IMR-90 (cell line): ENCODE data around the gene AP1S2. TPM values are rescaled to one million over a fixed set of nuclear protein-coding genes. Genes with fewer than 3 reads are reported as not detected.

ENCODE experiments used
- ATAC-seq: fragments of 200-7000 bp; cut with Tn5 transposase; 2 replicates; pipeline ENCODE4 v1.9.1; 2020; ENCODE audit warnings: low read depth, mild to moderate bottlenecking, moderate library complexity
- BruUV-seq: library from RNA; stranded (reverse); fragments of 400-500 nt; replicated peaks from 2 replicates; lab custom pipeline; 2021; lab: Mats Ljungman, UMichigan
- CTCF ChIA-PET: fragments of 300-600 bp; formaldehyde crosslinking; extraction: SDS; loops from one replicate; lab custom pipeline; 2021; ENCODE audit warnings: antibody characterized with exemption; lab: Yijun Ruan, JAX
- POLR2A ChIA-PET: fragments of 300-600 bp; sonication (Branson Sonifier 250); formaldehyde crosslinking; loops from one replicate; lab custom pipeline; 2022; ENCODE audit warnings: antibody characterized with exemption; ENCODE audit not compliant: unreplicated experiment; lab: Charles Lee
- DNase-seq: peaks from one replicate; pipeline ENCODE4 v3.0.0; 2013
- H2AFZ ChIP-seq: replicated peaks from 2 replicates; pipeline ENCODE3; 2013; ENCODE audit warnings: low read length, mild to moderate bottlenecking; ENCODE audit not compliant: poor library complexity
- H2AK5ac ChIP-seq: 2 replicates; pipeline ENCODE4 v1.6.1; 2013; ENCODE audit warnings: low read depth, low read length, inconsistent platforms
- H2AK9ac ChIP-seq: replicated peaks from 2 replicates; pipeline ENCODE3; 2013; ENCODE audit warnings: mild to moderate bottlenecking, low read depth, low read length, moderate library complexity; ENCODE audit not compliant: poor library complexity
- H2BK120ac ChIP-seq: 2 replicates; pipeline ENCODE4 v1.6.1; 2013; ENCODE audit warnings: low read depth, low read length, inconsistent platforms
- H2BK15ac ChIP-seq: 3 replicates; pipeline ENCODE4 v1.6.1; 2013; ENCODE audit warnings: low read depth, low read length, inconsistent platforms
- H2BK20ac ChIP-seq: 2 replicates; pipeline ENCODE4 v1.6.1; 2013; ENCODE audit warnings: low read depth, mild to moderate bottlenecking, inconsistent platforms, low read length, moderate library complexity
- H2BK5ac ChIP-seq: 2 replicates; pipeline ENCODE4 v1.6.1; 2013; ENCODE audit warnings: mild to moderate bottlenecking, low read depth, low read length, inconsistent platforms; ENCODE audit not compliant: poor library complexity, severe bottlenecking
- H3K14ac ChIP-seq: replicated peaks from 2 replicates; pipeline ENCODE4 v1.6.1; 2013; ENCODE audit warnings: low read depth, low read length, inconsistent platforms
- H3K18ac ChIP-seq: 2 replicates; pipeline ENCODE4 v1.6.1; 2013; ENCODE audit warnings: low read depth, low read length, control low read depth
- H3K23ac ChIP-seq: 2 replicates; pipeline ENCODE4 v1.6.1; 2013; ENCODE audit warnings: low read depth, low read length, inconsistent platforms
- H3K27ac ChIP-seq: 2 replicates; pipeline ENCODE4 v1.5.1; 2013; ENCODE audit warnings: mild to moderate bottlenecking, control low read depth, low read length; ENCODE audit not compliant: insufficient read depth
- H3K27me3 ChIP-seq: 2 replicates; pipeline ENCODE4 v1.6.1; 2013; ENCODE audit warnings: low read length; ENCODE audit not compliant: control insufficient read depth, insufficient read depth
- H3K36me3 ChIP-seq: 2 replicates; pipeline ENCODE4 v1.6.1; 2013; ENCODE audit warnings: low read length, mixed read lengths; ENCODE audit not compliant: control insufficient read depth, insufficient read depth
- H3K4ac ChIP-seq: 2 replicates; pipeline ENCODE4 v1.6.1; 2013; ENCODE audit warnings: low read depth, low read length, inconsistent platforms
- H3K4me1 ChIP-seq: 2 replicates; pipeline ENCODE4 v1.6.1; 2013; ENCODE audit warnings: low read length, mixed read lengths; ENCODE audit not compliant: control insufficient read depth, insufficient read depth
- H3K4me2 ChIP-seq: 2 replicates; pipeline ENCODE4 v1.6.1; 2013; ENCODE audit warnings: low read depth, mild to moderate bottlenecking, control low read depth, low read length, moderate library complexity
- H3K4me3 ChIP-seq: 2 replicates; pipeline ENCODE4 v1.5.1; 2013; ENCODE audit warnings: low read depth, mild to moderate bottlenecking, control low read depth, low read length, moderate library complexity; ENCODE audit not compliant: insufficient read depth
- H3K56ac ChIP-seq: 2 replicates; pipeline ENCODE4 v1.6.1; 2013; ENCODE audit warnings: low read length, inconsistent platforms; ENCODE audit not compliant: insufficient read depth; ENCODE audit errors: extremely low read depth
- H3K79me1 ChIP-seq, 2 experiments: 2 replicates each; pipeline ENCODE4 v1.6.1; 2013; ENCODE audit warnings: low read length in 2 of 2, inconsistent platforms in 1 of 2, low read depth in 1 of 2
- H3K9ac ChIP-seq: 2 replicates; pipeline ENCODE4 v1.6.1; 2013; ENCODE audit warnings: low read depth, low read length, control low read depth
- H3K9me1 ChIP-seq: 2 replicates; pipeline ENCODE4 v1.6.1; 2013; ENCODE audit warnings: low read length, inconsistent platforms; ENCODE audit not compliant: insufficient read depth
- H3K9me3 ChIP-seq: 2 replicates; pipeline ENCODE4 v1.6.1; 2013; ENCODE audit warnings: low read length; ENCODE audit not compliant: control insufficient read depth, insufficient read depth
- H4K20me1 ChIP-seq: 2 replicates; pipeline ENCODE4 v1.6.1; 2013; ENCODE audit warnings: low read length, inconsistent platforms; ENCODE audit not compliant: insufficient read depth
- H4K5ac ChIP-seq: 2 replicates; pipeline ENCODE4 v1.6.1; 2013; ENCODE audit warnings: mild to moderate bottlenecking, low read depth, low read length, control low read depth
- H4K8ac ChIP-seq, 2 experiments: 2 replicates each; pipeline ENCODE4 v1.6.1; 2013; ENCODE audit warnings: low read depth in 2 of 2, low read length in 2 of 2, control low read depth in 1 of 2, inconsistent platforms in 1 of 2
- H4K91ac ChIP-seq: 2 replicates; pipeline ENCODE4 v1.6.1; 2013; ENCODE audit warnings: low read depth, low read length, inconsistent platforms; ENCODE audit not compliant: insufficient read depth
- BHLHE40 ChIP-seq: fragments of 150-350 bp; IDR thresholded peaks from 2 replicates; pipeline ENCODE4 v1.6.1; 2016; ENCODE audit warnings: mild to moderate bottlenecking, low read depth, low read length
- CEBPB ChIP-seq: IDR thresholded peaks from 2 replicates; pipeline ENCODE4 v1.6.1; 2012; ENCODE audit warnings: low read depth, low read length, improper control_type of control experiment
- FOS ChIP-seq: fragments of 150-350 bp; IDR thresholded peaks from 2 replicates; pipeline ENCODE4 v1.6.1; 2016; ENCODE audit warnings: low read depth, low read length
- MAFK ChIP-seq: IDR thresholded peaks from 2 replicates; pipeline ENCODE4 v1.6.1; 2012; ENCODE audit warnings: low read depth, low read length, improper control_type of control experiment
- MAZ ChIP-seq: IDR thresholded peaks from 2 replicates; pipeline ENCODE4 v1.6.1; 2012; ENCODE audit warnings: low read depth, mild to moderate bottlenecking, low read length, improper control_type of control experiment, moderate library complexity, borderline replicate concordance
- MXI1 ChIP-seq: IDR thresholded peaks from 2 replicates; pipeline ENCODE4 v1.6.1; 2012; ENCODE audit warnings: low read depth, mild to moderate bottlenecking, low read length, moderate library complexity, borderline replicate concordance
- POLR2A ChIP-seq: IDR thresholded peaks from 2 replicates; pipeline ENCODE4 v1.6.1; 2012; ENCODE audit warnings: mild to moderate bottlenecking, low read depth, low read length
- RAD21 ChIP-seq: IDR thresholded peaks from 2 replicates; pipeline ENCODE4 v1.6.1; 2012; ENCODE audit warnings: low read length, improper control_type of control experiment
- RCOR1 ChIP-seq: IDR thresholded peaks from 2 replicates; pipeline ENCODE4 v1.6.1; 2012; ENCODE audit warnings: mild to moderate bottlenecking, low read length, improper control_type of control experiment; ENCODE audit not compliant: insufficient replicate concordance
- RFX5 ChIP-seq: IDR thresholded peaks from 2 replicates; pipeline ENCODE4 v1.8.0; 2012; ENCODE audit warnings: low read depth, mild to moderate bottlenecking, low read length, moderate library complexity
- SMC3 ChIP-seq: fragments of 150-350 bp; IDR thresholded peaks from 2 replicates; pipeline ENCODE4 v1.6.1; 2016; ENCODE audit warnings: low read depth, mild to moderate bottlenecking, antibody characterized with exemption, low read length, moderate library complexity
- WGBS, 2 experiments: methylation state at CpG; one replicate each; pipeline versions ENCODE4 v1.1.5 to v1.1.7; 2013; ENCODE audit warnings: missing lambda C conversion rate in 2 of 2; ENCODE audit not compliant: insufficient read length in 1 of 2; ENCODE audit errors: extremely low coverage in 2 of 2; 5-methylcytosine and 5-hydroxymethylcytosine counted together
- dilution Hi-C: fragments of 300-500 bp; cut with HindIII; formaldehyde crosslinking; loops from one replicate; pipeline ENCODE4 v1.14.3; 2018; ENCODE audit warnings: low sequenced_read_pairs; ENCODE audit not compliant: unreplicated experiment
- in situ Hi-C: fragments of 300-500 bp; cut with MboI; formaldehyde crosslinking; loops from 3 replicates; pipeline ENCODE4 v1.14.3; 2019; ENCODE audit warnings: low sequenced_read_pairs, inconsistent platforms, mixed read lengths
- intact Hi-C: fragments of 100-400 bp; cut with micrococcal nuclease; formaldehyde crosslinking; loops from 2 replicates; pipeline ENCODE4 v1.10.0; 2022
- polyA plus RNA-seq, 3 experiments: library from polyadenylated mRNA; depleted of rRNA; stranded (reverse); fragments of >200 nt; gene quantifications; 2 replicates each; pipeline ENCODE4 v1.2.3, GENCODE V29; 2012; ENCODE audit warnings: low replicate concordance in 1 of 3
- total RNA-seq: library from RNA; depleted of rRNA; stranded (reverse); fragments of >200 nt; gene quantifications from 2 replicates; pipeline ENCODE4 v1.2.3, GENCODE V29; 2012
- TF ChIP-seq, protein P1 (sequence below): conservative IDR thresholded peaks from 2 replicates; pipeline ENCODE4 v1.5.1; 2012; ENCODE audit warnings: mild to moderate bottlenecking, low read depth, low read length, improper control_type of control experiment
- TF ChIP-seq, protein P2 (sequence below): fragments of 150-350 bp; IDR thresholded peaks from 2 replicates; pipeline ENCODE4 v1.6.1; 2016; ENCODE audit warnings: low read depth, mild to moderate bottlenecking, low read length, moderate library complexity, borderline replicate concordance
- TF ChIP-seq, protein P3 (sequence below): fragments of 150-350 bp; IDR thresholded peaks from 2 replicates; pipeline ENCODE4 v1.6.1; 2017; ENCODE audit warnings: mild to moderate bottlenecking, antibody characterized with exemption, low read length, low read depth

AP1S2 gene
- total and polyA plus RNA-seq, 2 of the 4 experiments (the other 2 are of a cell fraction), result 28.3 to 46.5 TPM

DNA sequence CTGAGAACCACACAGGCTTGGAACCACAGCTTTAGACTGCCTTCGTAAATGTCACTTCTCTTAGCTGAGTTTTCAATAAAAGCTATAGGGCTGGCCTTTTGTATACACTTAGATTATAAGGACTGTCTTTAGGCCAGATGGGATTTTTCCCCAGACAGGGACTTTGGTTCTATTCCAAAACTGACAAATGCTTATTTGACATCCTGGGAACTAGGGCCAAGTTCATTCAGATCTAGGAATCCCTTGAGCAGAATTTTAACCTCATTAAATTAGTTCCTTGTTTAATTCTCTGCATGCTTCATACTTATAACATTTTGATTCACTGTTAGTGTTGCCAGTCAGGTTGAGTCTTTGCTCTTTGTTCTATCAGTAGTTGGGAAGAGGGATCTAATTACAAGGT lies 41.2 kb downstream of the AP1S2 start:
- in situ Hi-C loops, result loop anchor here (25.0 kb wide), 1 partner anchor 874 kb away; no protein-coding TSS in a partner anchor
- TF ChIP-seq MAFK (no peak), CEBPB (no peak), MAZ (no peak), RCOR1 (no peak), FOS (no peak), POLR2A (no peak), RFX5 (no peak), BHLHE40 (no peak), RAD21 (no peak), MXI1 (no peak), SMC3 (no peak)
- TF ChIP-seq, protein P1, sequence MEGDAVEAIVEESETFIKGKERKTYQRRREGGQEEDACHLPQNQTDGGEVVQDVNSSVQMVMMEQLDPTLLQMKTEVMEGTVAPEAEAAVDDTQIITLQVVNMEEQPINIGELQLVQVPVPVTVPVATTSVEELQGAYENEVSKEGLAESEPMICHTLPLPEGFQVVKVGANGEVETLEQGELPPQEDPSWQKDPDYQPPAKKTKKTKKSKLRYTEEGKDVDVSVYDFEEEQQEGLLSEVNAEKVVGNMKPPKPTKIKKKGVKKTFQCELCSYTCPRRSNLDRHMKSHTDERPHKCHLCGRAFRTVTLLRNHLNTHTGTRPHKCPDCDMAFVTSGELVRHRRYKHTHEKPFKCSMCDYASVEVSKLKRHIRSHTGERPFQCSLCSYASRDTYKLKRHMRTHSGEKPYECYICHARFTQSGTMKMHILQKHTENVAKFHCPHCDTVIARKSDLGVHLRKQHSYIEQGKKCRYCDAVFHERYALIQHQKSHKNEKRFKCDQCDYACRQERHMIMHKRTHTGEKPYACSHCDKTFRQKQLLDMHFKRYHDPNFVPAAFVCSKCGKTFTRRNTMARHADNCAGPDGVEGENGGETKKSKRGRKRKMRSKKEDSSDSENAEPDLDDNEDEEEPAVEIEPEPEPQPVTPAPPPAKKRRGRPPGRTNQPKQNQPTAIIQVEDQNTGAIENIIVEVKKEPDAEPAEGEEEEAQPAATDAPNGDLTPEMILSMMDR, result no peak
- TF ChIP-seq, protein P2, sequence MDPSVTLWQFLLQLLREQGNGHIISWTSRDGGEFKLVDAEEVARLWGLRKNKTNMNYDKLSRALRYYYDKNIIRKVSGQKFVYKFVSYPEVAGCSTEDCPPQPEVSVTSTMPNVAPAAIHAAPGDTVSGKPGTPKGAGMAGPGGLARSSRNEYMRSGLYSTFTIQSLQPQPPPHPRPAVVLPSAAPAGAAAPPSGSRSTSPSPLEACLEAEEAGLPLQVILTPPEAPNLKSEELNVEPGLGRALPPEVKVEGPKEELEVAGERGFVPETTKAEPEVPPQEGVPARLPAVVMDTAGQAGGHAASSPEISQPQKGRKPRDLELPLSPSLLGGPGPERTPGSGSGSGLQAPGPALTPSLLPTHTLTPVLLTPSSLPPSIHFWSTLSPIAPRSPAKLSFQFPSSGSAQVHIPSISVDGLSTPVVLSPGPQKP, result no peak
- TF ChIP-seq, protein P3, sequence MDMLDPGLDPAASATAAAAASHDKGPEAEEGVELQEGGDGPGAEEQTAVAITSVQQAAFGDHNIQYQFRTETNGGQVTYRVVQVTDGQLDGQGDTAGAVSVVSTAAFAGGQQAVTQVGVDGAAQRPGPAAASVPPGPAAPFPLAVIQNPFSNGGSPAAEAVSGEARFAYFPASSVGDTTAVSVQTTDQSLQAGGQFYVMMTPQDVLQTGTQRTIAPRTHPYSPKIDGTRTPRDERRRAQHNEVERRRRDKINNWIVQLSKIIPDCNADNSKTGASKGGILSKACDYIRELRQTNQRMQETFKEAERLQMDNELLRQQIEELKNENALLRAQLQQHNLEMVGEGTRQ, result no peak
- Histone ChIP-seq H3K23ac (no peak overlapping the region), H3K9me3 (no peaks in the 10 kb centered on the region), H3K9ac (no peak overlapping the region), H3K4me2 (no peak overlapping the region), H3K4ac (no peak overlapping the region), H2BK5ac (no peak overlapping the region), H2AK9ac (no peak overlapping the region), H3K79me1 (no peaks in the 10 kb centered on the region; a peak in 2 of 4 replicates), H2AFZ (no peak overlapping the region), H3K27ac (no peak overlapping the region), H4K91ac (no peak overlapping the region), H3K27me3 (no peaks in the 10 kb centered on the region), H2BK15ac (no peak overlapping the region), H2BK120ac (no peak overlapping the region), H3K56ac (no peak overlapping the region), H3K14ac (no peak overlapping the region), H3K36me3 (peaks cover 26% of the 10 kb centered on the region), H3K18ac (no peak overlapping the region), H3K9me1 (peaks cover 3% of the 10 kb centered on the region), H3K4me3 (no peak overlapping the region), H4K5ac (no peak overlapping the region), H4K20me1 (no peaks in the 10 kb centered on the region), H3K4me1 (peaks cover 2% of the 10 kb centered on the region; the same call in 1 of the 2 replicates), H4K8ac (no peak overlapping the region), H2AK5ac (no peak overlapping the region), H2BK20ac (no peak overlapping the region)
- CTCF ChIA-PET, result no interaction called here
- WGBS, 2 experiments, result no CpG with 5 or more reads among the region's 1 CpG
- ATAC-seq (no peak), DNase-seq (no peak)
- intact Hi-C loops, result no loop called here
- POLR2A ChIA-PET, result no interaction called here
- dilution Hi-C loops, result no loop called here
- no TSS peak for BruUV-seq
